Stimulated activated CD4-positive, alpha-beta T cell treated with anti-CD3 and anti-CD28 coated beads, Interleukin-12 subunit alpha, Interleukin-12 subunit beta, amount 100 ng/mL, for 24 hours (primary cell): ENCODE measurements around the gene TRAF3.
"Not testable (repeated sequence)": the region's sequence is repeated elsewhere in the genome, so short reads cannot be mapped to it uniquely, and the experiment has no call there.

Experiments used
- DNase-seq, 2 experiments: peaks; one replicate each; pipeline ENCODE4 v3.0.0-alpha.2; 2020; ENCODE audit warnings: low read depth in 2 of 2

The TRAF3 gene

DNA sequence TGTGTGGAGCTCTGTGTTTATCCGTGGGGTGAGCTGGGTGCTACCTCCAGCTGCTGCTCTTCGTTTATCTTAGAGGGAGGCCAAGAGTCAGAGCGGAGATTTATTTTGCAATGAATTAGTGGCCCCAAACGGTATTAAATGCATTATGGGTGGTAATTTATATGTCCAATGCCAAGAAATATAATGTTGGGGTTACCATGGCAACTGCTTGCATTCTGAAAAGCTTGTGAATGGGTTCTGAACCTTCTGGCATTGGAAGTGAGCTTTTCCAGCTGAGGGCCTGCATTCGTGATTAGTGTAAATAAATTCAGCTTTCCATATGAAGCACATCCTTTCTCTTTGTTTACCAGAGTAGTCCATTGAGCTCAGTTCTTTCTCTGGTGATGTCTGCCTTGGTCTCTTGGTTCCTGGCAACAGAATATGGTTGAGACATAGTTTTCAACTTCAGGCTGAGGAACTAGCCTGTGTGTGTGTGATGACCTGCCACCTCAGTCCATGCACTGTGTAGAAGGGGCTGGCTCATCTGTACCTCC is 51.8 kb downstream of the TRAF3 start:
- no peak for DNase-seq

GRCh38 chr14:102830474-102831045 is 53.3 kb downstream of the TRAF3 start:
- DNase-seq = no peak

- DNase-seq = no peak
Measured at GRCh38 chr14:102831163-102831804, 54.0 kb downstream of the TRAF3 start.

DNA sequence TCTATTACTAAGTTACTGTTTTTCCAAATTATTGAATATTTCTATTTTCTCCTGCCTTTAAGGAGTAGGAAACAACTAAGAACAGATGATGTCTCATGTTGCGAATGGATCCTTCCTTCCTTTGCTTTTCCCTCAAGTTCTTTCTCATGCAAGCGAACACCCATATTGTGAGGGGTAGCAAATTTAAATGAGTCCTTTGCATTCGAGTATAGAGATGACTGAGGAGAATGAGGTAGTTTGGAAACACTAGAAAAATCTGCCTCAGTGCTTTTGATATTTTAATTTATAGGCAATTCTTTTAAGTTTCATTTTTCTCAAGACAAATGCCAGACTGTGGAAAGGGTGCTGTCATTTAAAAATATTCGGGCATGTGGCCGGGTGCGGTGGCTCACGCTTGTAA is 56.1 kb downstream of the TRAF3 start:
- DNase-seq = no peak

DNA sequence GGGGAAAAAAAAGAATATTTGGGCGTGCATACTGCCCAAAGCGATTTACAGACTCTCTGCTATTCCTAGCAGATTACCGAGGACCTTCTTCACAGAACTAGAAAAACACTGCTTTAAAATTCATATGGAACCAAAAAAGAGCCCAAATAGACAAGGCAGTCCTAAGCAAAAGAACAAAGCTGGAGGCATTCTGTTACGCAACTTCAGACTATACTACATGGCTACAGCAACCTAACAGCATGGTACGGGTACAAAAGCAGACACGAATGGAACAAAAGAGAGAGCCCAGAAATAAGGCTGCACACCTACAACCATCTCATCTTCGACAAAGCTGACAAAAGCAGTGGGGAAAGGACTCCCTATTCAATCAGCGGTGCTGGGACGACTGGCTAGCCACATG is 56.7 kb downstream of the TRAF3 start:
- DNase-seq = no peak

DNA sequence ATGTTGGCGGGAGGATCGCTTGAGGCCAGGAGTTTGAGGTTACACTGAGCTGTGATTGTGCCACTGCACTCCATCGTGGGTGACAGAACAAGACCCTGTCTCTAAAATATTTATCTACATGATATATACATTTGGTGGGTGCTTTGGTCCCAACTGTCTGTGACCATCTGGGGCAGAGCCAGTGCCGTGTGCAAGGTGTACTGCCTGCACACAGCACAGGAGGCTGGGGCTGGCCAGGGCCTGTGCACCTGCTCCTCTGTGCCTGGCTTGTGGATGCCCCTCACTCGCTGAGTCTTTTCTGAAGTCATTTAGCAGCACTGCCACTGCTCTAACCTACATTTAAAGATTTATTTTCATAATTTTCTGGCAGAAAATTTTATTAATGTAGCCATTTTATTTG is 58.7 kb downstream of the TRAF3 start:
- DNase-seq = no peak

GRCh38 chr14:102837120-102837519 is 59.9 kb downstream of the TRAF3 start:
- DNase-seq = not testable (repeated sequence)

DNA sequence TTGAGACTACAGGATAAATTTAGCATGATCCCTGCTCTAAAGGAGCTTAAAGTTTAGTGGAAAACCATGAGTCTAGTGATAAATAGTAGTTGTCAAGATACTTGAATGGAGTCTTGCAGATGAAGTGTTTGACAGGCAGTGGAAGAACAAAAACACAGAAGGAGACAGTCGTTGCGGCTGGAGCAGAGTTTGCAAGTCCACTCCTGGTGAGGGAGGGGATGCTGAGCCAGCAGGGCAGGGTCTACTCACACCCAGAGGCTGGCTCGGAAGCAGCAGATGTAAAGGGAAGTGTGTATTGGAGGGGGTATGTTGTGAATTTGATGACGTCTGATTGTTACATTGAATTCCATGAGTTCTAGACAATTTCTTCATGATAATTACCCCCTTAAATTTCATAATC is 61.3 kb downstream of the TRAF3 start:
- no peak for DNase-seq

- DNase-seq = no peak
Measured at GRCh38 chr14:102840115-102840514, 62.9 kb downstream of the TRAF3 start.

- no peak for DNase-seq
Measured at GRCh38 chr14:102840771-102841528, 63.7 kb downstream of the TRAF3 start.

DNA sequence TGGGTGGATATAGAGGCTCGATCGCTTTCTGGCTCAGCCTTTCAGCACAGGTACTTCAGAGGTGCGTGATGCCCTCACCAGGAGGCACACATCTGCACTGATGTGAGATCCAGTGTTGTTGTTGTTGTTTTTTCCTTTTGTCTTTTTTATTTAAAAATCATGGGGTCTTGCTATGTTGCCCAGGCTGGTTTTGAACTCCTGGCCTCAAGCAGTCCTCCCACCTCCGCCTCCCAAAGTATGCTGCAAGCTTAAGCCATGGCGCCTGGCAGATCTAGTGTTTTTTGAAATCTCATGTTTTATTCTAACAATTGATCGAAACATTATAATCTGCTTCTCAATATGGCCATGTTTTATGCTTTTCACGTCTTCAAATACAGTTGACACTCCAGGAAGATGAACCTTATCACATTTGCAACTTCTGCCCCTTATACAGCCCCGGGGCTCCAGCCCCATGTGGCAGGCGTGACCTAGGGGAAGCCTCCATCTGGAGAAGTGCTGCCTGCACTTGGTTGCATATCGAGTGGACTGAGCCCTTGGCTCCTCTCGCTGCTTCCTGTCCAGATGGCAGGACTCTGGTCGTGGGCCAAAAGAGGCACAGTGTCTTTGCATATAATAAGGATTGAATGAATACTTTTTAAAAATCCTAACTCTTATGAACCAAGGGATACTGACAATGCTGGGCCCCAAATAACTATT is 71.7 kb downstream of the TRAF3 start:
- no peak for DNase-seq

- no peak for DNase-seq
Measured at GRCh38 chr14:102849526-102850379, 72.5 kb downstream of the TRAF3 start.

GRCh38 chr14:102853648-102854047 is 76.4 kb downstream of the TRAF3 start:
- no peak for DNase-seq

DNA sequence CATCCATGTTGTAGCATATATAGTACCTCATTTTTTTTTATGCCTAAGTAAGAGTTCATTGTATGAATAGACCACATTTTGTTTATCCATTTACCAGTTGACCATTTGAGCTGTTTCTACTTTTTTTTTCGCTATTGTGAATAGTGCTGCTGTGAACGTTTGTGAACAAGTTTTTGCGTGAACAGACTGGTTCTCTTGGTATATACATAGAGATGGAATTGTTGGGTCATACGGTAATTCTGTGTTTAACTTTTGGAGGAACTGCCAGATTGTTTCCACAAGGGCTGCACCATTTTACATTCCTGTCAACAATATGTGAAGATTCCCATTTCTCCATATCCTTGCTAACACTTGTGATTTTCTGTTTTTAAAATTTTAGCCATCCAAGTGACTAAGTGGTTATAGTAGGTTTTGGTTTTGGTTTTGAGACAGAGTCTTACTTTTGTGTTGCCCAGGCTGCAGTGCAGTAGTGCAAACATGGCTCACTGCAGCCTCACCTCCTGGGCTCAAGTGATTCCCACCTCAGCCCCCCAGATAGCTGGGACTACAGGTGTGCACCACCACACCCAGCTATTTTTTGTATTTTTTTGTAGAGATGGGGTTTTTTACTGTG is 76.9 kb downstream of the TRAF3 start:
- DNase-seq = no peak

GRCh38 chr14:102856179-102856578 is 78.9 kb downstream of the TRAF3 start:
- no peak for DNase-seq

DNA sequence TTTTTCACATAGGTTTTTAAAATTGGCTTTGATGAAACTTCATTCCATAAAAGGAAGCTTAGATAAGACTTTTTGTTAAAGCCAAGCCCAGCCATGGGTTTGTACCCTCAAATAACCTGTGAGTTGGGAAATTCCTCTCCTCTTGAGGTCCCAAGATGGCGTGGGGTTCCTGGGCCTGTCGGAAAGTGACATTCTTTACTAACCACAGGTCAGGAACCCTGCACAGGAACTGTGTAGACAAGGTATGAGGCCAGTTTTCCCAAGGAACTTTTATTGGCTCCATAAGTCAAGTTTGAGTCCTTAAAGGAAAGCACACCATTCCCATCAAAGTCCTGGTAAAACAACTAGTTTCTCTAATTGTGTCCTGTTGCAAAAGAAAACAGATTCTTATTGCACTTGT is 80.2 kb downstream of the TRAF3 start:
- DNase-seq = no peak

- DNase-seq = no peak
Measured at GRCh38 chr14:102859911-102860310, 82.7 kb downstream of the TRAF3 start.

- no peak for DNase-seq
Measured at GRCh38 chr14:102862154-102862773, 85.0 kb downstream of the TRAF3 start.

DNA sequence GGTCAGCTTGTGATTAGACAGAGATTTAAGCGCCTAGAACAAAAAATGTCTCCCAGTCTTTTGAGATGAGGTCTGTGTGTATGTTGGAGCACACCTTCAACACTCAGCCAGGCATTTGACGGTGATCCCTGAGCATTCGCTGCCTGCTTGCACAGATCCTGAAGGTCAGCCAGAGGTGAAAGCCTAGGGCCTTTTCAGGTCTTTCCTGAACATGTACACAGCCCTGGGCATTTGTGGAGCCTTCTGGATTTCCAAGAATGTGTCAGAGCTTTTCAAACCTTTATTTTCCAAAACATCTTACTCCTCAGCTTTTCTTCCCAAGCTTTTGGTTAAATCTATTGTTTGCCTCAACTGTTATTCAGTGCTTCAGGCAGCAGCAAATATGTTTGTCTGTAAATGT is 86.1 kb downstream of the TRAF3 start:
- no peak for DNase-seq

- DNase-seq = not testable (repeated sequence)
Measured at GRCh38 chr14:102865916-102866315, 88.7 kb downstream of the TRAF3 start.
